ENCODE results near the gene MED15. TPM values are rescaled to one million over a fixed set of nuclear protein-coding genes. Genes with fewer than 3 reads are reported as not detected.

The MED15 gene
- polyA plus RNA-seq, 1 experiment: 17.3 TPM

DNA sequence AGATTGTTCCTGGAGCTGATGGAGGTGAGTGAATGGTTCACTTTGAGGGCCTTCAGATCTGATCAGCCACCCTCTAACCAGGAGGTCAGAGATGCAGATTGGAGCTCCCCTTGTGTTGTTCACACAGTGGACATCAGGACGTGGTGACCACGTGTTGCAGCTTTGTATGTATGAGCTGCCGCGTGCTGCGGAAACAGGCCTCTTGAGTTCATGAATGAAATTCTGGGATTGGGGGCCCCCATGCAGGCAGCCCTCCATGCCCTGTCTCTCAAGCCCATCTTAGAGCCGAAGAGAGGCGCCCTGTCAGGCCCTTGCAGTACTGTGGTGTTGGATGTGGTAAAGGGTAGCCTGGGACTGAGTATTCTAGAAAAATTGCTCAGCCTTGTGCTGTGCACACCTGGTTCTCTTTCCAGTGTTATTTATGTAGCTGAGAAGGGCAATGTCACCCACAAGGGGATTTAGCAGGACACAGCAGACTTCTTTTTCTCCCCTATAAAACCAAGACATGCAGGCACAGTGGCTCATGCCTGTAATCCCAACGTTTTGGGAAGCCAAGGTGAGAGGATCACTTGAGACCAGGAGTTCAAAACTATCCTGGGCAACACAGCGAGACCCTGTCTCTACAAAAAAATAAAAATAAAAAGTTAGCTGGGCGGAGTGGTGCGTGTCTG, 64.9 kb downstream of the MED15 start:
- CTCF ChIA-PET: interaction anchor here (0.8 to 2.2 kb wide), 5 partner anchors 8 to 63 kb away, joined by 3 to 5 read pairs (median 3); no protein-coding TSS in a partner anchor
- DNase-seq (ENCODE audit: low read depth, low spot score): no peak
- TF ChIP-seq, protein P1, sequence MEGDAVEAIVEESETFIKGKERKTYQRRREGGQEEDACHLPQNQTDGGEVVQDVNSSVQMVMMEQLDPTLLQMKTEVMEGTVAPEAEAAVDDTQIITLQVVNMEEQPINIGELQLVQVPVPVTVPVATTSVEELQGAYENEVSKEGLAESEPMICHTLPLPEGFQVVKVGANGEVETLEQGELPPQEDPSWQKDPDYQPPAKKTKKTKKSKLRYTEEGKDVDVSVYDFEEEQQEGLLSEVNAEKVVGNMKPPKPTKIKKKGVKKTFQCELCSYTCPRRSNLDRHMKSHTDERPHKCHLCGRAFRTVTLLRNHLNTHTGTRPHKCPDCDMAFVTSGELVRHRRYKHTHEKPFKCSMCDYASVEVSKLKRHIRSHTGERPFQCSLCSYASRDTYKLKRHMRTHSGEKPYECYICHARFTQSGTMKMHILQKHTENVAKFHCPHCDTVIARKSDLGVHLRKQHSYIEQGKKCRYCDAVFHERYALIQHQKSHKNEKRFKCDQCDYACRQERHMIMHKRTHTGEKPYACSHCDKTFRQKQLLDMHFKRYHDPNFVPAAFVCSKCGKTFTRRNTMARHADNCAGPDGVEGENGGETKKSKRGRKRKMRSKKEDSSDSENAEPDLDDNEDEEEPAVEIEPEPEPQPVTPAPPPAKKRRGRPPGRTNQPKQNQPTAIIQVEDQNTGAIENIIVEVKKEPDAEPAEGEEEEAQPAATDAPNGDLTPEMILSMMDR (IDR thresholded peaks at IDR 0.05; ENCODE audit: low read depth, low read length): no peak

DNA sequence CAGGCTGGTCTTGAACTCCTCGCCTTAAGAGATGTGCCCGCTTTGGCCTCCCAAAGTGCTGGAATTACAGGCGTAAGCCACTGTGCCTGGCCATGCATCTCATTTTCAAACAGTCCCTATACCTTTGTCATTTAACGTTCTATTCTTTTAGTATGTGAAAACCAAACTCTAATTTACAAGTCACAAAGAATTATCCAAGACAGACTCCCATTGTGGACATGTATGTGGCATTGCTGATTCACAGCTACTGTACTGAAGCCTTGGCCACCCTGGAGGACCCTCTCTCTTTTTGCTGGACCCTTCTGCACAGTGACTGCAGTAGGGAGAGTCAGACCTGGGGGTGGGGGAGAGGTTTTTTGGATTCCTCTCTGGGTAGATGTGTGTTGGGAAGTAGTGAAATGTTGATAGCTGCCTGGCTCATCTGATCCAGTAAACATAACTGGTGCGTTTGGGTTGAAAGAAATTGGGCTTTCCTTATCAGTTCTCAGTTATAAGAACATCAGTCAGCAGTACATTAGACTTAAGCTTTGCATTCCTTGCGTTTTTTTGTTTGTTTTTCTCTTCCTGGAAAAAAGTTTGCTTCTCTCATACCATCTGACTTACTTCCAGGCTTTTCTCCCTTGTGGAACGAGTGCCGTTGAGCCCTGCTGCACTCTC, 65.9 kb downstream of the MED15 start:
- Histone ChIP-seq H3K27ac (ENCODE audit: low read depth, low read length) (peak overlapping the region; percentile 52), H3K9me3 (ENCODE audit: control insufficient read depth, insufficient read depth, low read length) (no peaks in the 10 kb centered on the region; the same call in 1 of the 2 replicates), H3K4me3 (ENCODE audit: low read depth, low read length) (no peak overlapping the region), H3K27me3 (ENCODE audit: control insufficient read depth, insufficient read depth, low read length) (no peaks in the 10 kb centered on the region)
- CTCF ChIA-PET: interaction anchor here (1.1 to 2.2 kb wide), 2 partner anchors 9 kb away, joined by 4 to 5 read pairs; no protein-coding TSS in a partner anchor
- POLR2A ChIA-PET: interaction anchor here (0.5 kb wide), 1 partner anchor 43 kb away, joined by 4 read pairs; no protein-coding TSS in a partner anchor
- TF ChIP-seq, protein P1 (IDR thresholded peaks at IDR 0.05; ENCODE audit: low read depth, low read length): no peak
- no peak for DNase-seq (ENCODE audit: low read depth, low spot score)

More for the DNA sequence above, 64.9 kb downstream of the MED15 start:
- H3K27me3 ChIP-seq (ENCODE audit: control insufficient read depth, insufficient read depth, low read length): no peaks in the 10 kb centered on the region
- no peak overlapping the region for H3K4me3 ChIP-seq (ENCODE audit: low read depth, low read length)
- no peak overlapping the region for H3K27ac ChIP-seq (ENCODE audit: low read depth, low read length)
- POLR2A ChIA-PET: no interaction called here
- H3K9me3 ChIP-seq (ENCODE audit: control insufficient read depth, insufficient read depth, low read length): no peaks in the 10 kb centered on the region; the same call in 1 of the 2 replicates

DNA sequence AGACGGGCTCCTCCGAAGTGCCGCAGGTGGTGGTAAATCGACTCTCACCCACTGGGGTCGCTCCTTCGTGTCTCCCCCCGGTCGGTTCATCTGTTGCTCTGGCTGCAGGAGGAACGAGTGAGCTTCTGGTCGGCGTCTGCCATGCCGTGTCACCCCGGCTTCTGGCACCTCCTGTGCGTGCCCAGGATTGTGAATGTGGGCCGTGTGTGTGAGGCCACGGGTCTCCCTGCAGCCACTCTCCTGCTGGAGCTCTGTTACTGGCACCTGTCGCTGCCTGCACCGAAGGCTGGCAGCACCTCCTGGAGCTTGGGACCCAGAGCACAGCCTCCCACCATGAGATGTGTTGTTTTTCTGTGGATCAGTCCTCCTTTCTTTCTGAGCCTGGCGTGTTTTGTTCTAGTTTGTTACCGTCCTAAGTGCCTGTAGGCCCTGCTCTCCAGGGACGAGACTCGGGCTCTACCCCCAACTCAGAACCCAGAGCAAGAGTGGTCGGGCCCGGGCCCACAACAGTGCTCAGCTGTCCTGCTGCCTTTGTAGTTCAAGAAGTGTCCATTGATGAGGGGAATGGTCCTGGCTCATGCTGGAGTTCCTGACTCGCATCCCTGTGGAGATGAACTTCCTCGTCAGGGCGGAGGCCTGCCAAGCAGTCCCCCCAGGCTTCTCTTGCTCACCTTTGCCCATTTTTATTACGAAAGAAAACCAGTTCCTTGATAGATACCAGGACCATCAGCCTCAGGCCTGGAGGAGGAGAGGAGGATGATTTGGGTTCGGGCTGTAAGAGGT, 66.6 kb downstream of the MED15 start:
- no peaks in the 10 kb centered on the region for H3K27me3 ChIP-seq (ENCODE audit: control insufficient read depth, insufficient read depth, low read length)
- POLR2A ChIA-PET: interaction anchor here (0.5 to 0.7 kb wide), 3 partner anchors 9 to 62 kb away, joined by 3 to 4 read pairs (median 4); no protein-coding TSS in a partner anchor
- TF ChIP-seq, protein P1 (IDR thresholded peaks at IDR 0.05; ENCODE audit: low read depth, low read length): no peak
- DNase-seq (ENCODE audit: low read depth, low spot score): no peak
- H3K4me3 ChIP-seq (ENCODE audit: low read depth, low read length): no peak overlapping the region
- peak overlapping the region; percentile 52 for H3K27ac ChIP-seq (ENCODE audit: low read depth, low read length)
- CTCF ChIA-PET: interaction anchor here (0.9 to 1.1 kb wide), 2 partner anchors 10 kb away, joined by 4 read pairs; no protein-coding TSS in a partner anchor
- no peaks in the 10 kb centered on the region; the same call in 1 of the 2 replicates for H3K9me3 ChIP-seq (ENCODE audit: control insufficient read depth, insufficient read depth, low read length)

DNA sequence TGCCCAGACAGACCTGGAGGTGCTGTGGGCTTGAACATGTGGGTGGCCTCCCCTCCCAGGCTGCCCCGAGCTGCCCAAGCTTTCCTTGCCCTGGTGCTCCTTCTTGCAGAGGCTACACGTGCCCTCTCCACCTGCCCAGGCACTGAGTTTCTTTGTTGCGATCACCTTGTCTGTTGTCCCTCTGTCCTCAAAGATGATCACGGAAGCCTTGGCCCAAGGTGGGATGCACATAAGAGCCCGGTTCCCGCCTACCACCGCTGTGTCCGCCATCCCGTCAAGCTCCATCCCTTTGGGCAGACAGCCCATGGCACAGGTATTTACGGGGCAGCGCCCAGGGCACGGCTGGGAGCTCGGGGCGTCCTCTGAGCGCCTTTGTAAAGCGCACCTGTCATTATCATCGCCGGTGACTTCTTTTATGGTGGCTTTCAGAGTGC, 67.5 kb downstream of the MED15 start:
- Histone ChIP-seq H3K27ac (ENCODE audit: low read depth, low read length) (no peak overlapping the region), H3K27me3 (ENCODE audit: control insufficient read depth, insufficient read depth, low read length) (no peaks in the 10 kb centered on the region), H3K4me3 (ENCODE audit: low read depth, low read length) (no peak overlapping the region), H3K9me3 (ENCODE audit: control insufficient read depth, insufficient read depth, low read length) (no peaks in the 10 kb centered on the region; the same call in 1 of the 2 replicates)
- TF ChIP-seq, protein P1 (IDR thresholded peaks at IDR 0.05; ENCODE audit: low read depth, low read length): no peak
- DNase-seq (ENCODE audit: low read depth, low spot score): no peak
- ChIA-PET POLR2A (no interaction called here), CTCF (interaction anchor here (0.9 kb wide), 1 partner anchor 11 kb away, joined by 4 read pairs; no protein-coding TSS in a partner anchor)
